Bronchial epithelial cell (primary cell): Measurements from ENCODE around the gene SNX25. TPM values are rescaled to one million over a fixed set of nuclear protein-coding genes. Genes with fewer than 3 reads are reported as not detected.

Source experiments
- DNase-seq: peaks from one replicate; pipeline ENCODE4 v3.0.0-alpha.2; 2010; ENCODE audit warnings: low read depth
- FAIRE-seq: peaks from 2 replicates; lab custom pipeline; 2011; peaks lifted over from hg19 to GRCh38; lab: Jason Lieb, UNC
- H3K27me3 ChIP-seq: 2 replicates; pipeline ENCODE4 v1.5.1; 2011; ENCODE audit warnings: low read length; ENCODE audit not compliant: control insufficient read depth, insufficient read depth
- H3K36me3 ChIP-seq: 2 replicates; pipeline ENCODE4 v1.5.1; 2011; ENCODE audit warnings: low read length; ENCODE audit not compliant: control insufficient read depth, insufficient read depth
- H3K4me3 ChIP-seq: 2 replicates; pipeline ENCODE4 v1.5.1; 2011; ENCODE audit warnings: mild to moderate bottlenecking, low read depth, low read length, control low read depth
- CTCF ChIP-seq: IDR thresholded peaks from 2 replicates; pipeline ENCODE4 v1.5.1; 2011; ENCODE audit warnings: mild to moderate bottlenecking, moderate library complexity, low read length, control low read depth, inconsistent platforms; ENCODE audit not compliant: insufficient read depth, severe bottlenecking
- total RNA-seq: library from RNA; depleted of rRNA; stranded (reverse); fragments of >200 nt; gene quantifications from 2 replicates; pipeline ENCODE4 v1.2.1, GENCODE V29; 2014

The SNX25 gene
- total RNA-seq, 1 donor from 2014 or later = 18.4 TPM

- no peak for FAIRE-seq
- no peak for DNase-seq
- no peak for TF ChIP-seq CTCF
- H3K27me3 ChIP-seq = no peaks in the 10 kb centered on the region
- no peak overlapping the region for H3K4me3 ChIP-seq
- H3K36me3 ChIP-seq = peaks cover 1% of the 10 kb centered on the region
Measured at GRCh38 chr4:185272245-185272644, 62.8 kb downstream of the SNX25 start.

- DNase-seq (no peak), FAIRE-seq (no peak)
- no peak for TF ChIP-seq CTCF
- Histone ChIP-seq H3K36me3 (no peaks in the 10 kb centered on the region), H3K4me3 (no peak overlapping the region), H3K27me3 (no peaks in the 10 kb centered on the region)
Measured at GRCh38 chr4:185275501-185275900, 66.1 kb downstream of the SNX25 start.

- Histone ChIP-seq H3K27me3 (no peaks in the 10 kb centered on the region), H3K4me3 (no peak overlapping the region), H3K36me3 (no peaks in the 10 kb centered on the region)
- TF ChIP-seq CTCF = no peak
- peak; percentile 64 for DNase-seq
- FAIRE-seq = no peak
Measured at GRCh38 chr4:185276036-185276435, 66.6 kb downstream of the SNX25 start.

GRCh38 chr4:185278716-185279115 is 69.3 kb downstream of the SNX25 start:
- no peak for TF ChIP-seq CTCF
- FAIRE-seq (no peak), DNase-seq (no peak)
- Histone ChIP-seq H3K27me3 (no peaks in the 10 kb centered on the region), H3K36me3 (no peaks in the 10 kb centered on the region), H3K4me3 (no peak overlapping the region)

- no peak for TF ChIP-seq CTCF
- FAIRE-seq (no peak), DNase-seq (no peak)
- Histone ChIP-seq H3K27me3 (no peaks in the 10 kb centered on the region), H3K4me3 (no peak overlapping the region), H3K36me3 (no peaks in the 10 kb centered on the region)
Measured at GRCh38 chr4:185280608-185281007, 71.2 kb downstream of the SNX25 start.

- no peak for FAIRE-seq
- TF ChIP-seq CTCF = no peak
- no peak overlapping the region for H3K4me3 ChIP-seq
Measured at GRCh38 chr4:185282968-185283367, 73.6 kb downstream of the SNX25 start.

More at GRCh38 chr4:185282968-185283367, 73.6 kb downstream of the SNX25 start:
- Histone ChIP-seq H3K36me3 (no peaks in the 10 kb centered on the region), H3K27me3 (no peaks in the 10 kb centered on the region)
- DNase-seq = peak; percentile 50
